ENCODE data around the gene TBC1D21.

- TF ChIP-seq POLR2A (IDR thresholded peaks at IDR 0.05) (no peak), CTCF (IDR thresholded peaks at IDR 0.05) (no peak), EP300 (IDR thresholded peaks at IDR 0.05) (no peak)
These were observed 41.7 kb downstream of the TBC1D21 start for GRCh38 chr15:73915082-73915481.

All from ovary (tissue), 3 donors.